GM12892 (cell line): ENCODE results near the gene COL19A1.

Experiments
- POLR2A ChIP-seq: IDR thresholded peaks from 2 replicates; pipeline ENCODE4 v1.6.1; 2011; ENCODE audit warnings: low read depth, low read length, control low read depth
- POLR2AphosphoS5 ChIP-seq: IDR thresholded peaks from 2 replicates; pipeline ENCODE4 v1.6.1; 2011; ENCODE audit warnings: low read depth, low read length, control low read depth
- TAF1 ChIP-seq: IDR thresholded peaks from 2 replicates; pipeline ENCODE4 v1.6.1; 2011; ENCODE audit warnings: low read depth, mild to moderate bottlenecking, control low read depth, low read length, borderline replicate concordance

DNA sequence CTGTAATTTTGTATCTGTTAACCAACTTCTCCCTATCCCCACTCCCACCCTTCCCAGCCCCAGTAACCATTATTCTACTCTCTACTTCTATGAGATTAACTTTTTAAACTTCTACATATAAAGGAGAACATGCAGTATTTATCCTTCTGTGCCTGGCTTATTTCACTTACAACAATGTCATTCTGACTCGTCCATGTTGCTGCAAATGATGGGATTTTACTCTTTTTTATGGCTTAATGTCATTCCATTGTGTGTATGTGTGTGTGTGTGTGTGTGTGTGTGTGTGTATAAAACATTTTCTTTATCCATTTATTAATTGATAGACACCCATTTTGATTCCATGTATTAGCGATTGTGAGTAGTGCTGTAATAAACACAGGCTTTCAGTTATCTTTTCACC, 76.1 kb downstream of the COL19A1 start:
- TF ChIP-seq POLR2A, result no peak
- TF ChIP-seq POLR2AphosphoS5, result no peak
- no peak for TF ChIP-seq TAF1
